T-helper 17 cell (primary cell): ENCODE results near the gene FRMD5. TPM values are rescaled to one million over a fixed set of nuclear protein-coding genes. Genes with fewer than 3 reads are reported as not detected.
"Not testable (repeated sequence)": the region's sequence is repeated elsewhere in the genome, so short reads cannot be mapped to it uniquely, and the experiment has no call there.

ENCODE experiments used
- ATAC-seq: fragments of 150-1000 bp; cut with Tn5 transposase; 2 replicates; pipeline ENCODE4 v1.10.0; 2021; ENCODE audit warnings: mild to moderate bottlenecking, moderate library complexity
- DNase-seq, 3 donors: peaks; one replicate each; pipeline versions ENCODE4 v3.0.0 to v3.0.0-alpha.2; 2020 to 2021
- H3K9me3 ChIP-seq: one replicate; pipeline ENCODE4 v1.7.0; 2013; ENCODE audit warnings: low read length, mild to moderate bottlenecking; ENCODE audit not compliant: control insufficient read depth, poor library complexity, severe bottlenecking
- H3K27ac Mint-ChIP-seq: one replicate; pipeline ENCODE4 v1.8.0; 2022; ENCODE audit warnings: mild to moderate bottlenecking, moderate library complexity, mixed read lengths
- H3K27me3 Mint-ChIP-seq: one replicate; pipeline ENCODE4 v1.8.0; 2022; ENCODE audit warnings: mixed read lengths
- H3K36me3 Mint-ChIP-seq: one replicate; pipeline ENCODE4 v1.8.0; 2022; ENCODE audit warnings: low read depth, mixed read lengths
- H3K4me1 Mint-ChIP-seq: one replicate; pipeline ENCODE4 v1.8.0; 2022; ENCODE audit warnings: mild to moderate bottlenecking, mixed read lengths
- H3K4me3 Mint-ChIP-seq: one replicate; pipeline ENCODE4 v1.8.0; 2022; ENCODE audit warnings: mild to moderate bottlenecking, moderate library complexity, mixed read lengths
- total RNA-seq, 4 donors: library from RNA in 2 of 4; stranded (reverse) in 2 of 4; gene quantifications; one replicate each; pipeline ENCODE4 v1.2.3 and lab custom pipeline; 2022 to 2026

Gene FRMD5
- total RNA-seq, 2 donors from 2014 or later: not detected

- ATAC-seq, H3K36me3 Mint-ChIP-seq, H3K4me3 Mint-ChIP-seq, DNase-seq, H3K4me1 Mint-ChIP-seq, H3K27ac Mint-ChIP-seq, H3K9me3 ChIP-seq: not testable (repeated sequence)
- peaks cover 31% of the 10 kb centered on the region for H3K27me3 Mint-ChIP-seq
These were observed 162.3 kb downstream of the FRMD5 start for GRCh38 chr15:44032820-44033219.

- H3K4me1 Mint-ChIP-seq: no peaks in the 10 kb centered on the region
- DNase-seq (no peak), ATAC-seq (no peak)
- peaks cover 38% of the 10 kb centered on the region for H3K27me3 Mint-ChIP-seq
- H3K27ac Mint-ChIP-seq: no peak overlapping the region
- no peaks in the 10 kb centered on the region for H3K9me3 ChIP-seq
- H3K36me3 Mint-ChIP-seq: no peaks in the 10 kb centered on the region
- H3K4me3 Mint-ChIP-seq: no peak overlapping the region
These were observed 165.0 kb downstream of the FRMD5 start for GRCh38 chr15:44029940-44030568.

- no peak overlapping the region for H3K27ac Mint-ChIP-seq
- H3K4me1 Mint-ChIP-seq: no peaks in the 10 kb centered on the region
- peaks cover 33% of the 10 kb centered on the region for H3K27me3 Mint-ChIP-seq
- no peak overlapping the region for H3K4me3 Mint-ChIP-seq
- no peaks in the 10 kb centered on the region for H3K9me3 ChIP-seq
- no peaks in the 10 kb centered on the region for H3K36me3 Mint-ChIP-seq
- DNase-seq (no peak), ATAC-seq (no peak)
These were observed 166.1 kb downstream of the FRMD5 start for GRCh38 chr15:44029003-44029402.

- no peak for DNase-seq
- H3K27ac Mint-ChIP-seq: no peak overlapping the region
- no peak overlapping the region for H3K4me3 Mint-ChIP-seq
- ATAC-seq: no peak
- H3K4me1 Mint-ChIP-seq: no peaks in the 10 kb centered on the region
- H3K36me3 Mint-ChIP-seq: no peaks in the 10 kb centered on the region
- no peaks in the 10 kb centered on the region for H3K9me3 ChIP-seq
- peaks cover 33% of the 10 kb centered on the region for H3K27me3 Mint-ChIP-seq
These were observed 166.7 kb downstream of the FRMD5 start for GRCh38 chr15:44028349-44028748.

GRCh38 chr15:44024155-44024554 lies 170.9 kb downstream of the FRMD5 start:
- Mint-ChIP-seq H3K4me3 (no peak overlapping the region), H3K4me1 (no peaks in the 10 kb centered on the region), H3K27me3 (peaks cover 29% of the 10 kb centered on the region), H3K27ac (no peak overlapping the region), H3K36me3 (peaks cover 2% of the 10 kb centered on the region)
- no peaks in the 10 kb centered on the region for H3K9me3 ChIP-seq
- ATAC-seq (no peak), DNase-seq (no peak)

- Mint-ChIP-seq H3K4me3 (no peak overlapping the region), H3K36me3 (peaks cover 2% of the 10 kb centered on the region), H3K4me1 (no peaks in the 10 kb centered on the region), H3K27me3 (peaks cover 22% of the 10 kb centered on the region), H3K27ac (no peak overlapping the region)
- DNase-seq: no peak
- no peak for ATAC-seq
- no peaks in the 10 kb centered on the region for H3K9me3 ChIP-seq
These were observed 171.9 kb downstream of the FRMD5 start for GRCh38 chr15:44023176-44023575.

- Mint-ChIP-seq H3K4me3 (no peak overlapping the region), H3K27me3 (peaks cover 11% of the 10 kb centered on the region), H3K27ac (no peak overlapping the region), H3K4me1 (no peaks in the 10 kb centered on the region), H3K36me3 (peaks cover under 1% of the 10 kb centered on the region)
- ATAC-seq (no peak), DNase-seq (no peak)
- no peaks in the 10 kb centered on the region for H3K9me3 ChIP-seq
These were observed 176.9 kb downstream of the FRMD5 start for GRCh38 chr15:44018151-44018550.

GRCh38 chr15:44015545-44016305 lies 179.3 kb downstream of the FRMD5 start:
- no peaks in the 10 kb centered on the region for H3K4me1 Mint-ChIP-seq
- no peaks in the 10 kb centered on the region for H3K36me3 Mint-ChIP-seq
- ATAC-seq (no peak), DNase-seq (no peak)
- peaks cover 18% of the 10 kb centered on the region for H3K27me3 Mint-ChIP-seq
- H3K27ac Mint-ChIP-seq: no peak overlapping the region
- H3K4me3 Mint-ChIP-seq: no peak overlapping the region
- no peaks in the 10 kb centered on the region for H3K9me3 ChIP-seq

- DNase-seq (no peak), ATAC-seq (no peak)
- no peaks in the 10 kb centered on the region for H3K36me3 Mint-ChIP-seq
- H3K9me3 ChIP-seq: no peaks in the 10 kb centered on the region
- H3K27me3 Mint-ChIP-seq: peaks cover 30% of the 10 kb centered on the region
- peaks cover 3% of the 10 kb centered on the region for H3K4me1 Mint-ChIP-seq
- H3K27ac Mint-ChIP-seq: no peak overlapping the region
- H3K4me3 Mint-ChIP-seq: no peak overlapping the region
These were observed 183.7 kb downstream of the FRMD5 start for GRCh38 chr15:44011238-44011854.

GRCh38 chr15:44010089-44010488 lies 185.0 kb downstream of the FRMD5 start:
- H3K9me3 ChIP-seq: no peaks in the 10 kb centered on the region
- DNase-seq: no peak
- H3K36me3 Mint-ChIP-seq: no peaks in the 10 kb centered on the region
- peaks cover 30% of the 10 kb centered on the region for H3K27me3 Mint-ChIP-seq
- no peak for ATAC-seq
- H3K27ac Mint-ChIP-seq: no peak overlapping the region
- peaks cover 4% of the 10 kb centered on the region for H3K4me1 Mint-ChIP-seq
- no peak overlapping the region for H3K4me3 Mint-ChIP-seq

- DNase-seq: no peak
- Mint-ChIP-seq H3K4me1 (peaks cover 4% of the 10 kb centered on the region), H3K27me3 (peaks cover 30% of the 10 kb centered on the region), H3K4me3 (no peak overlapping the region), H3K36me3 (no peaks in the 10 kb centered on the region), H3K27ac (no peak overlapping the region)
- ATAC-seq: no peak
- no peaks in the 10 kb centered on the region for H3K9me3 ChIP-seq
These were observed 186.0 kb downstream of the FRMD5 start for GRCh38 chr15:44009038-44009437.

GRCh38 chr15:44000248-44000647 lies 194.8 kb downstream of the FRMD5 start:
- not testable (repeated sequence) for H3K27ac Mint-ChIP-seq, DNase-seq, H3K4me3 Mint-ChIP-seq, ATAC-seq, H3K4me1 Mint-ChIP-seq, H3K9me3 ChIP-seq, H3K36me3 Mint-ChIP-seq
- H3K27me3 Mint-ChIP-seq: peaks cover 18% of the 10 kb centered on the region

GRCh38 chr15:43998607-43999006 lies 196.5 kb downstream of the FRMD5 start:
- no peaks in the 10 kb centered on the region for H3K4me1 Mint-ChIP-seq
- no peak overlapping the region for H3K27ac Mint-ChIP-seq
- ATAC-seq (no peak), DNase-seq (no peak)
- no peaks in the 10 kb centered on the region for H3K36me3 Mint-ChIP-seq
- no peak overlapping the region for H3K4me3 Mint-ChIP-seq
- no peaks in the 10 kb centered on the region for H3K9me3 ChIP-seq
- peaks cover 18% of the 10 kb centered on the region for H3K27me3 Mint-ChIP-seq
